Natural killer cell (primary cell): ENCODE results near the gene GPR31. TPM values are rescaled to one million over a fixed set of nuclear protein-coding genes. Genes with fewer than 3 reads are reported as not detected.
A peak's percentile ranks its signal among the peaks of the same experiment; 100 is the strongest.

Experiments
- ATAC-seq, 3 donors: fragments of 150-1000 bp in 2 of 3; fragments of 200-7000 bp in 1 of 3; cut with Tn5 transposase; 1 replicate in 1 of 3; 2 replicates in 2 of 3; pipeline ENCODE4 v1.10.0; 2021; ENCODE audit warnings: mild to moderate bottlenecking in 2 of 3, moderate library complexity in 2 of 3
- DNase-seq, 2 donors: peaks; one replicate each; pipeline versions ENCODE4 v3.0.0 to v3.0.0-alpha.2; 2013 to 2021; ENCODE audit warnings: mixed read lengths in 1 of 2
- H3K27ac ChIP-seq: one replicate; pipeline ENCODE4 v1.5.1; 2013; ENCODE audit warnings: mild to moderate bottlenecking, low read length
- H3K27me3 ChIP-seq: one replicate; pipeline ENCODE4 v1.6.1; 2013; ENCODE audit warnings: low read length; ENCODE audit not compliant: control insufficient read depth, insufficient read depth
- H3K36me3 ChIP-seq: one replicate; pipeline ENCODE4 v1.6.1; 2013; ENCODE audit warnings: low read length; ENCODE audit not compliant: control insufficient read depth, insufficient read depth
- H3K4me1 ChIP-seq: one replicate; pipeline ENCODE4 v1.6.1; 2013; ENCODE audit warnings: low read length; ENCODE audit not compliant: control insufficient read depth, insufficient read depth
- H3K4me3 ChIP-seq: one replicate; pipeline ENCODE4 v1.5.1; 2013; ENCODE audit warnings: low read length
- H3K9me3 ChIP-seq: one replicate; pipeline ENCODE4 v1.6.1; 2013; ENCODE audit warnings: low read length; ENCODE audit not compliant: control insufficient read depth, insufficient read depth
- H3K27ac Mint-ChIP-seq, 2 donors: one replicate each; pipeline ENCODE4 v1.8.0; 2022; ENCODE audit warnings: mild to moderate bottlenecking in 2 of 2, mixed read lengths in 2 of 2, moderate library complexity in 1 of 2
- H3K27me3 Mint-ChIP-seq, 2 donors: one replicate each; pipeline ENCODE4 v1.8.0; 2022; ENCODE audit warnings: low read depth in 2 of 2, mixed read lengths in 2 of 2
- H3K36me3 Mint-ChIP-seq: one replicate; pipeline ENCODE4 v1.8.0; 2022; ENCODE audit warnings: mixed read lengths
- H3K4me1 Mint-ChIP-seq, 2 donors: one replicate each; pipeline ENCODE4 v1.8.0; 2022; ENCODE audit warnings: mixed read lengths in 2 of 2
- H3K4me3 Mint-ChIP-seq: one replicate; pipeline ENCODE4 v1.8.0; 2022; ENCODE audit warnings: mild to moderate bottlenecking, moderate library complexity, mixed read lengths
- H3K9me3 Mint-ChIP-seq, 2 donors: one replicate each; pipeline ENCODE4 v1.8.0; 2022; ENCODE audit warnings: mixed read lengths in 2 of 2
- WGBS: methylation state at CpG from one replicate; pipeline ENCODE4 v1.1.7; 2013; ENCODE audit warnings: missing lambda C conversion rate; ENCODE audit not compliant: insufficient coverage; 5-methylcytosine and 5-hydroxymethylcytosine counted together
- intact Hi-C: fragments of 100-400 bp; cut with micrococcal nuclease; formaldehyde crosslinking; loops from one replicate; pipeline ENCODE4 v1.14.2; 2022
- total RNA-seq, 4 donors: library from RNA; stranded (reverse); fragments of 120-200 nt in 1 of 4; gene quantifications; one replicate each; pipeline versions ENCODE4 v1.2.3 to v1.2.4, GENCODE V29; 2013 to 2022
- TF ChIP-seq, protein P1 (sequence below): fragments of 200-600 bp; IDR thresholded peaks from one replicate; pipeline ENCODE4 v1.8.0; 2022; ENCODE audit warnings: antibody characterized with exemption

Gene GPR31
- total RNA-seq, 3 donors from 2014 or later (not counting 1 experiment from before 2014, with no cell fraction given) = 0.24 TPM; not detected in 2

DNA sequence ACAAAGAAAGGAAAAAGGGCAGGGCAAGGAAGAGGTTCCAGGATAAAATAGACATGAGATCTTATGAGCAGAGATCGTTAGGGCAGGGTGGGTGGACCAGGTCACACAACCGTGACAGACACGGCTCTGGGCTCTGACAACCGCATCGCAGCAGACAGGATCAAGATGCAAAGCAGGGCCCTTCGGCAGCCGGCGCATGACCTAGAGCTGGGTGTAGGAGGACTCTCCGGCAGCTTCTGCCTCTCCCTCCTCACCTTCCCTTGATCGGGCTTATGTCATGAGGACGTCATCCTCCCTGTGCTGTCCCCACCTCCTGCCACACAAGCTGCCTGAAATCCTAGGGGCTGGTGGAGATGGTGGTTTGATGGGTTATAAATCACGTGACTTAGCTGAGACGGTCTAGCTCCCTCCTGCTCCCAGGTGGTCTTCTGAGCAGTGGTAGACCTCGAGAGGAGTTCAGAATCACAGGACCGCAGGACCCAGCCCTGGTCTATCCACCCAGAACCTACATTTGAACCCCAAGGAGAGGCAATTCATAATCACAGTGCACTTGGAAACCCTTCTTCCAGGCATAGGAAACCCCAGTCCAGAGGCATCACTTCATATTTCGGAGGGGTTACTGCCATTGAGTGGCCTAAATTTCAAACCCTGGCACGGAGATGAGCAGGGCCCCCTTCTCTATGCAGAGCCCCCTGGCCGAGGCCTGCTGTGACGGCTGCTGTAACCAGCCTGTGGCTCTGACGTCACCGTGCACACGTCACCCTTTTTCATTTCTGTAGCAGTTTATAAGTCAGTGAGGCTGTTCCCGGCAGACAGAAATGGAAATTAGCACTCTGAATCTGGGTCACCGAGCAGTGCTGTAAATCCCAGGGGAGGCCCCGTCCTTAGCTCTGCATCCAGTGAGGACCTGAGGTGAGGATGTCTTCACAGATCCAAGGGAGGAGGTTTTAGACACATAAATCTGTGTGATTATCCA, 43.6 kb downstream of the GPR31 start:
- TF ChIP-seq, protein P1, sequence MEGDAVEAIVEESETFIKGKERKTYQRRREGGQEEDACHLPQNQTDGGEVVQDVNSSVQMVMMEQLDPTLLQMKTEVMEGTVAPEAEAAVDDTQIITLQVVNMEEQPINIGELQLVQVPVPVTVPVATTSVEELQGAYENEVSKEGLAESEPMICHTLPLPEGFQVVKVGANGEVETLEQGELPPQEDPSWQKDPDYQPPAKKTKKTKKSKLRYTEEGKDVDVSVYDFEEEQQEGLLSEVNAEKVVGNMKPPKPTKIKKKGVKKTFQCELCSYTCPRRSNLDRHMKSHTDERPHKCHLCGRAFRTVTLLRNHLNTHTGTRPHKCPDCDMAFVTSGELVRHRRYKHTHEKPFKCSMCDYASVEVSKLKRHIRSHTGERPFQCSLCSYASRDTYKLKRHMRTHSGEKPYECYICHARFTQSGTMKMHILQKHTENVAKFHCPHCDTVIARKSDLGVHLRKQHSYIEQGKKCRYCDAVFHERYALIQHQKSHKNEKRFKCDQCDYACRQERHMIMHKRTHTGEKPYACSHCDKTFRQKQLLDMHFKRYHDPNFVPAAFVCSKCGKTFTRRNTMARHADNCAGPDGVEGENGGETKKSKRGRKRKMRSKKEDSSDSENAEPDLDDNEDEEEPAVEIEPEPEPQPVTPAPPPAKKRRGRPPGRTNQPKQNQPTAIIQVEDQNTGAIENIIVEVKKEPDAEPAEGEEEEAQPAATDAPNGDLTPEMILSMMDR = no peak
- Mint-ChIP-seq H3K4me3 (no peak overlapping the region), H3K27ac (no peak overlapping the region), H3K27me3 (peaks cover 11 to 42% of the 10 kb centered on the region in 2 donors), H3K36me3 (no peaks in the 10 kb centered on the region), H3K4me1 (peaks cover 3 to 8% of the 10 kb centered on the region in 2 donors), H3K9me3 (no peaks in the 10 kb centered on the region)
- Histone ChIP-seq H3K27ac (peak overlapping the region; percentile 93), H3K36me3 (no peaks in the 10 kb centered on the region), H3K4me3 (peak overlapping the region; percentile 19), H3K4me1 (peaks cover 27% of the 10 kb centered on the region), H3K27me3 (no peaks in the 10 kb centered on the region), H3K9me3 (no peaks in the 10 kb centered on the region)
- intact Hi-C loops = no loop called here
- ATAC-seq = peak in 2 of 3 donors; percentile 52 to 65
- WGBS = 63% methylated on average over 23 of the region's 25 CpGs
- peak in 1 of 2 donors; percentile 80 for DNase-seq

- peaks cover 20% of the 10 kb centered on the region for H3K4me1 ChIP-seq
Measured at GRCh38 chr6:167113047-167113754, 44.6 kb downstream of the GPR31 start.

DNA sequence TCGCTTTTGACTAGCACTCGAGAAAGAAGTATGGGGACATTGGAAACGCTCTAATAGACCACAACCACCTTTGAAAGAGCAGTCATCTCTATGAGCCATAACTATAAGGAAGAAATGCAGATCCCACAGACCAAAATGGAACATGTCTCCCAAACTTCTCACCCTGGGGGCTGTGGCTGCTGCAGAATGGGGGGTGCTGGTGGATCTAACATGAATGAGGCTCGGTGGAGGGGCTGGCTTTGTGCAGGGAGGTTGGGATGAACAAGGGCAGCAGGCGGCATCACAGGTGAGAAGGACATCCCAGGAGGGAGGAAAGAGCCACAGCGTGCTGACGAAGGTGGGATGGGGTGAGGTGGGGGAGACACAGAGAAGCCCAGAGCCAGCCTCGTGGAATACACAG, 45.4 kb downstream of the GPR31 start:
- intact Hi-C loops = no loop called here

More at GRCh38 chr6:167113047-167113754, 44.6 kb downstream of the GPR31 start:
- DNase-seq (no peak), ATAC-seq (no peak)
- Mint-ChIP-seq H3K9me3 (no peaks in the 10 kb centered on the region), H3K27me3 (peaks cover 10 to 32% of the 10 kb centered on the region in 2 donors), H3K36me3 (no peaks in the 10 kb centered on the region), H3K4me1 (peaks cover 0 to 4% of the 10 kb centered on the region in 2 donors), H3K4me3 (no peak overlapping the region), H3K27ac (no peak overlapping the region)
- H3K9me3 ChIP-seq = no peaks in the 10 kb centered on the region
- no peaks in the 10 kb centered on the region for H3K36me3 ChIP-seq
- no peaks in the 10 kb centered on the region for H3K27me3 ChIP-seq
- WGBS = 59% methylated on average over 8 of the region's 8 CpGs
- peak overlapping the region; percentile 93 for H3K27ac ChIP-seq
- H3K4me3 ChIP-seq = peak overlapping the region; percentile 19
- intact Hi-C loops = no loop called here
- TF ChIP-seq, protein P1 = no peak

More for the DNA sequence above, 45.4 kb downstream of the GPR31 start:
- Mint-ChIP-seq H3K4me1 (peaks cover 0 to 4% of the 10 kb centered on the region in 2 donors), H3K27ac (no peak overlapping the region), H3K27me3 (peaks cover 8 to 25% of the 10 kb centered on the region in 2 donors), H3K4me3 (peak overlapping the region; percentile 1), H3K36me3 (no peaks in the 10 kb centered on the region), H3K9me3 (no peaks in the 10 kb centered on the region)
- no peaks in the 10 kb centered on the region for H3K9me3 ChIP-seq
- TF ChIP-seq, protein P1 = no peak
- peak overlapping the region; percentile 93 for H3K27ac ChIP-seq
- peaks cover 20% of the 10 kb centered on the region for H3K4me1 ChIP-seq
- peak overlapping the region; percentile 37 for H3K4me3 ChIP-seq
- 79% methylated on average over 8 of the region's 8 CpGs for WGBS
- H3K36me3 ChIP-seq = no peaks in the 10 kb centered on the region
- DNase-seq (no peak), ATAC-seq (no peak)
- no peaks in the 10 kb centered on the region for H3K27me3 ChIP-seq
